ENCODE results near the gene NINJ1. TPM values are rescaled to one million over a fixed set of nuclear protein-coding genes. Genes with fewer than 3 reads are reported as not detected.

Gene NINJ1
- total RNA-seq, 1 experiment from 2014 or later, result 30.5 TPM

DNA sequence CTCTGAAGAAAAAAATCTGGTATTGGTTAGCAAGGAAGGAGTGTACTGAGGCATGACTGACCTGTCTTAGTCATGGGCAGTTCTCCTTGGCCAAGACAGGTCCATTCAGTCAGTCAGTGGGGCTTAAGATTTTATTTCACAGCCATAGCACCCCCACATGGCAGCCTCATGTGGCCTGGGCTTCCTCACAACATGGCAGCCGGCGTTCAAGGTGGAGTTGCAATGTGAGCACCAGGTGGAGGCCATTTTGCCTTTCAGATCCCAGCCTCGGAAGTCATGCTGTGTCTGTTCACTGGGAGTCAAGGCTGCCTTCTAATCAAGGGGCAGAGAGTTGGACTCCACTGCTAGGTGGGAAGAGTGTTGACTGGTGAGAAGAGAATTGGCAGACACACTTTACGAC is 48.4 kb downstream of the NINJ1 start:
- Histone ChIP-seq H3K36me3 (ENCODE audit: low read depth, low read length) (no peaks in the 10 kb centered on the region), H3K79me2 (ENCODE audit: low read length) (no peaks in the 10 kb centered on the region), H3K27ac (ENCODE audit: low read length) (no peak overlapping the region), H4K20me1 (ENCODE audit: low read length) (no peaks in the 10 kb centered on the region), H2AFZ (ENCODE audit: low read length) (no peak overlapping the region), H3K9me2 (replicated peaks; ENCODE audit: low read length) (no peaks in the 10 kb centered on the region), H3F3A (ENCODE audit: low read length, unreplicated experiment) (no peaks in the 10 kb centered on the region), H3K4me1 (ENCODE audit: insufficient read depth, low read length) (no peaks in the 10 kb centered on the region), H3K4me2 (ENCODE audit: low read length) (no peak overlapping the region), H3K27me3 (ENCODE audit: low read length) (no peaks in the 10 kb centered on the region), H3K9ac (ENCODE audit: low read length) (no peak overlapping the region), H3K4me3 (ENCODE audit: low read length) (no peak overlapping the region), H3K9me3 (ENCODE audit: low read length) (0 out of 2 replicates have a peak, but pooled peaks cover 3% of the 10 kb centered on the region)
- no TSS peak for BruUV-seq (replicated peaks)
- ChIA-PET CTCF (no interaction called here), POLR2A (ENCODE audit: unreplicated experiment) (interaction anchor here (0.6 kb wide), 1 partner anchor 52 kb away, joined by 3 read pairs; no protein-coding TSS in a partner anchor)
- ATAC-seq (no peak), DNase-seq (no peak)
- intact Hi-C loops (cut with micrococcal nuclease), result no loop called here
- TF ChIP-seq, protein P1, sequence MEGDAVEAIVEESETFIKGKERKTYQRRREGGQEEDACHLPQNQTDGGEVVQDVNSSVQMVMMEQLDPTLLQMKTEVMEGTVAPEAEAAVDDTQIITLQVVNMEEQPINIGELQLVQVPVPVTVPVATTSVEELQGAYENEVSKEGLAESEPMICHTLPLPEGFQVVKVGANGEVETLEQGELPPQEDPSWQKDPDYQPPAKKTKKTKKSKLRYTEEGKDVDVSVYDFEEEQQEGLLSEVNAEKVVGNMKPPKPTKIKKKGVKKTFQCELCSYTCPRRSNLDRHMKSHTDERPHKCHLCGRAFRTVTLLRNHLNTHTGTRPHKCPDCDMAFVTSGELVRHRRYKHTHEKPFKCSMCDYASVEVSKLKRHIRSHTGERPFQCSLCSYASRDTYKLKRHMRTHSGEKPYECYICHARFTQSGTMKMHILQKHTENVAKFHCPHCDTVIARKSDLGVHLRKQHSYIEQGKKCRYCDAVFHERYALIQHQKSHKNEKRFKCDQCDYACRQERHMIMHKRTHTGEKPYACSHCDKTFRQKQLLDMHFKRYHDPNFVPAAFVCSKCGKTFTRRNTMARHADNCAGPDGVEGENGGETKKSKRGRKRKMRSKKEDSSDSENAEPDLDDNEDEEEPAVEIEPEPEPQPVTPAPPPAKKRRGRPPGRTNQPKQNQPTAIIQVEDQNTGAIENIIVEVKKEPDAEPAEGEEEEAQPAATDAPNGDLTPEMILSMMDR (conservative IDR thresholded peaks at IDR 0.05; ENCODE audit: low read depth, low read length), result no peak
- no peak for TF ChIP-seq EZH2 (IDR thresholded peaks at IDR 0.05; ENCODE audit: low read length, unreplicated experiment)

DNA sequence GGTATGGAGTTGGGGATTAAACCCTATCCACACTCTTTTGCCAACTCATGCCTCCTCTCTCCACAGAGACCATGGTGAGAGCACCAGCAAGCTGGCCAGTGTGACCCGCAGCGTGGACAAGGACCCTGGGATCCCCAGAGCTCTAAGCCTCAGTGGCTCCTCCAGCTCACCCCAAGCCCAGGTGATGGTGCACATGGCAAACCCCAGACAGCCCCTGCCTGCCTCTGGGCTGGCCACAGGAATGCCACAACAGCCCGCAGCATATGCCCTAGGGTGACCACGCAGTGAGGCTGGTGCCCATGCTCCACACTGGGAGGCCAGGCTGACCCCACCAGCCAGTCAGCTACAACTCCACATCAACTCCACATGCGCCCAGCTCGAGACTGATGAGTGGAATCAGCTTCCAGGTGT is 49.6 kb downstream of the NINJ1 start:
- H3K4me2 ChIP-seq (ENCODE audit: low read length), result no peak overlapping the region
- H3K79me2 ChIP-seq (ENCODE audit: low read length), result no peaks in the 10 kb centered on the region
- H3K27ac ChIP-seq (ENCODE audit: low read length), result no peak overlapping the region
- H3K36me3 ChIP-seq (ENCODE audit: low read depth, low read length), result no peaks in the 10 kb centered on the region
- H3K27me3 ChIP-seq (ENCODE audit: low read length), result no peaks in the 10 kb centered on the region
- no peaks in the 10 kb centered on the region for H3K9me2 ChIP-seq (replicated peaks; ENCODE audit: low read length)
- H2AFZ ChIP-seq (ENCODE audit: low read length), result no peak overlapping the region
- ChIA-PET CTCF (no interaction called here), POLR2A (ENCODE audit: unreplicated experiment) (no interaction called here)
- no peak overlapping the region for H3K4me3 ChIP-seq (ENCODE audit: low read length)
- H4K20me1 ChIP-seq (ENCODE audit: low read length), result no peaks in the 10 kb centered on the region
- BruUV-seq (replicated peaks), result no TSS peak
- H3K4me1 ChIP-seq (ENCODE audit: insufficient read depth, low read length), result no peaks in the 10 kb centered on the region
- intact Hi-C loops (cut with micrococcal nuclease), result no loop called here
- H3F3A ChIP-seq (ENCODE audit: low read length, unreplicated experiment), result no peaks in the 10 kb centered on the region
- ATAC-seq (no peak), DNase-seq (no peak)
- H3K9ac ChIP-seq (ENCODE audit: low read length), result no peak overlapping the region
- no peak for TF ChIP-seq EZH2phosphoT487 (IDR thresholded peaks at IDR 0.05; ENCODE audit: borderline replicate concordance, low read length)
- TF ChIP-seq, protein P1 (conservative IDR thresholded peaks at IDR 0.05; ENCODE audit: low read depth, low read length), result no peak
- H3K9me3 ChIP-seq (ENCODE audit: low read length), result no peaks in the 10 kb centered on the region

DNA sequence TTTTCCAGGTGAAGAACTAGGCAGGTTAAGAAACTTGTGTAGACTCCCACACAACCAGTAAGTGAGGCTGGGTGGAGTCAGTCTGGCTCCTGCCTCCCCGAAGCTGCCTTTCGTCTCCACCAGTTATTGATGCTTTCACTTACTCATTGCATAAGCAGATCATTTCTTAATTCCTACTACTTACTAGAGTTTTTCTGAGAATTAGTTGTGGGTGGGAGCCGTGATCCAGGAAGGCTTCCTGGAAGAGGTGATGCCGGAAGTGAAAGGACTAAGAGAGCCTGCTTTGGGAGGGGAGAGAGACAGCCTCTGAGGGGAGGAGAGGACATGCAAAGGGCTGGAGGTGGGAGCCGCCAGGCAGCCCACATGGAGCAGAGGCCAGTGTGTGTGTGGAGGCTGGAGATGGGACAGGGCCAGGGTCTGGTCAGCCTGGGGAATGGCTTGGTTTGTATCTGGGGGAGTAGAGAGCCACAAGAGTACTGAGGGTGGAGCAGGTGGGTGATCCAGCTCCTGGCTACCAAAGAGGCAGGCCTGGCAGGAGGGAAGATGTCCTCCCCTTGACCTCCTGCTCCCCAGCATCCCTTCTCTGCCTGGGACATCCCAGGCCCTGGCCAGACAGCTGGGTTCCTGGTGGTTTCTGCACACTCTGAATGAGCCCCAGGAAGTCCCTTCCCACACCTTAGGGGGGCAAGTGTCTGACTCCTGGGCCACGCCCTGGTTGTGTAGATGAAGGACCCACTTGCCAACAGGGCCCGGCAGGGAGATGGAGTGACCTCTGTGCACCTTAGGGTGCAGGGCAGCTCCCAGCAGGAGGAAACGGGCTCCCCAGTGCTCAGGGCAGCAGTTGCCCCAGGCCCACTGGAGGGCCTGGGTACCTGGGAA is 50.2 kb downstream of the NINJ1 start:
- Histone ChIP-seq H3K79me2 (ENCODE audit: low read length) (no peaks in the 10 kb centered on the region), H2AFZ (ENCODE audit: low read length) (no peak overlapping the region), H3K9ac (ENCODE audit: low read length) (no peak overlapping the region), H3F3A (ENCODE audit: low read length, unreplicated experiment) (no peaks in the 10 kb centered on the region), H3K27me3 (ENCODE audit: low read length) (no peaks in the 10 kb centered on the region), H3K4me1 (ENCODE audit: insufficient read depth, low read length) (no peaks in the 10 kb centered on the region), H3K36me3 (ENCODE audit: low read depth, low read length) (no peaks in the 10 kb centered on the region), H4K20me1 (ENCODE audit: low read length) (no peaks in the 10 kb centered on the region), H3K27ac (ENCODE audit: low read length) (no peak overlapping the region), H3K9me3 (ENCODE audit: low read length) (no peaks in the 10 kb centered on the region), H3K9me2 (replicated peaks; ENCODE audit: low read length) (no peaks in the 10 kb centered on the region), H3K4me3 (ENCODE audit: low read length) (no peak overlapping the region), H3K4me2 (ENCODE audit: low read length) (no peak overlapping the region)
- no peak for DNase-seq
- no peak for ATAC-seq
- no TSS peak for BruUV-seq (replicated peaks)
- TF ChIP-seq EZH2phosphoT487 (IDR thresholded peaks at IDR 0.05; ENCODE audit: borderline replicate concordance, low read length) (no peak), EZH2 (IDR thresholded peaks at IDR 0.05; ENCODE audit: low read length, unreplicated experiment) (no peak)
- TF ChIP-seq, protein P1 (conservative IDR thresholded peaks at IDR 0.05; ENCODE audit: low read depth, low read length), result no peak
- POLR2A ChIA-PET (ENCODE audit: unreplicated experiment), result no interaction called here
- intact Hi-C loops (cut with micrococcal nuclease), result no loop called here
- CTCF ChIA-PET, result no interaction called here
